ENCODE data around the gene MTREX.

MTREX gene

DNA sequence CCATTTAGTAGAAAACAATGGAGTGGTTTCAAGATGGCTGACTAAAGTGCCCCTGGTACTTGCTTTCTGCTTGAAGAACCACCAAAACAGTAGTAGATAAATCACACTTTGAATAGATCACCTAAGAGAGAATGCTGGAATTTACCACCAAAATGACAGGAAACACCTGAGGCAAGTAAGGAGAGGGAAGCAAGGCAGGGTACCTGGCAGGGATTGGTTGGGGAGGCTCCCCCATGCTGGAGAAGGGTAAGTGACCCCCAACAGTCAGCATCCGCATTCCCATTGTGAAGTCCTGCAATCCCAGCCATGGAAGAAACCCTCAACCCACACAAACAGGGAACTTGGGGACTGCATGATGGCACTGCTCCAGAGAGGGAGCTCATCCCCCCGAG, 121.4 kb downstream of the MTREX start:
- DNase-seq (ENCODE audit: low spot score): no peak

DNA sequence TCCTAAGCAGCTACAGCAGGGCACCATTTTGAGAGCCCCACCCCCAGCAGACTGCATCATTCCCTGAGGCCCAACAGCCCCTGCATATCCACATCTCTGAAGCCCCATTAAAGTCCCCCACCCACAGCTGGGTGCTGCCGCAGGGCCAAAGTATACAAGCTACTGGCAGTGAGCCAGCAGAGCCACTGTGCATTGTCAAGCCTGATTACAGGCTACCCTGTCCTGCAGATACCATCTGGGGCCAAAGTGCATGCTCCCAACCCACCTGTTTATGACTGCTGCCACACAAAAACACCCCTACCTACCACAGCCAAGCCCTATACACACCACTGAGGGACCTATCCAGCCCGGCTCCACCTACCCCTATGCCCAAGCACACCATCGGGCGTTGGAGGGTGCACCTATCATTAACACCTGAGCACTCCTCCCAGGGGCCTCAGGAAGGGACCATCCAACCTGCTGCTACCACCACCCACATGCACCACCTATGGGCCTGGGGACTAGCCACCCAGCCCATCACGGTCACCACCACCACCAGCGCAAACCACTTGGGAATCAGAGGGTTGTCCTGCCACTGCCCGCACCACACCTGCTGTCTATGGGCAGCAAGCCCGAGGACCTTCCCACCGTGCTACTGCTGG, 121.9 kb downstream of the MTREX start:
- no peak for DNase-seq (ENCODE audit: low spot score)

DNA sequence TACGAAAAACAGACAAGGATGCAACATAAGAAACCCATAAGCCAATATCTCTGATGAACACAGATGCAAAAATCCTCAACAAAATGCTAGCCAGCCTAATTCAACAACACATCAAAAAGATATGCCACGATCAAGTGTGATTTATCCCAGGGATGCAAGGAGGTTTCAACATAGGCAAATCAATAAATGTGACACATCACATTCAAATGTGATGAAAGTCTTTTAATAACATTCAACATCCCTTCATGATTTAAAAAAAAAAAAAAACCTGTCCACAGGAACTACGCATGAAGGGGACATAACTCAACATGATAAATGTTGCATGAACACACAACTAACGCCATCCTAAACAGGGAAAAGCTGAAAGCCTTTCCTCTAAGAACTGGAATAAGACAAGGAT, 124.8 kb downstream of the MTREX start:
- no peak for DNase-seq (ENCODE audit: low spot score)

DNA sequence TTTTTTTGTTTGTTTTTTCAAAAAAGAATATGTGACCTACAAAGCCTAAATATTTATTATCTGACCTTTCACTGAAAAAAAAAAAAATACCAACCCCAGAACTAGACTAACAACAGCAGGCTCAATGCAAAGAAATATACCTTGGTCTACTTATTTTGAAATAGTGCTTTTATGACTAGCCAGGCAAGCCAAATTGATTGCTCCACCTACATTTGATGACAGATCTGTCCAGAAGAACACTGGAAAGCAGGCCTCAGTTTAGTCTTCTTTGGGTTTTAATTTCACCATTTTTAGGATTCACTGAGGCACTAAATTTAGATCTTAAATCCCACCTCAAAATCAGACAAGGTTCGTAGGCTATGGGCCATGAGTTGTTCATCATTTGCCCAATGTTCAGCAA, 129.7 kb downstream of the MTREX start:
- DNase-seq (ENCODE audit: low spot score): no peak

DNA sequence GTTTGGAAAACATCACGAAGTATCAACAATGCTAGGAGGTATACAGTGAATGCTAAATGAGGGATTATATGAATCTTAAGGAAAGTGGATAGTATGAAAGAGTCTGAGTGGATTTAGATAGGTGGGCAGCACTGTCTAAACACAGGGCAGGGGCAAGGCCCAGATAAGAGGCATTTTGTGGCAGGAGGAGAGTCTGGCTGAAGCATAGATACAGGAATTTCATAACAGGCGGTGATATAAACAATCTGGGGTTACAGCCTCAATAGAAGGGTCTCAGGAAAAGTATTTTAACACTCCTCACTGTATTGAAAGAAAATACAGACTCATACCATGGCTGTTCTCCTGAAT, 130.0 kb downstream of the MTREX start:
- DNase-seq (ENCODE audit: low spot score): no peak

DNA sequence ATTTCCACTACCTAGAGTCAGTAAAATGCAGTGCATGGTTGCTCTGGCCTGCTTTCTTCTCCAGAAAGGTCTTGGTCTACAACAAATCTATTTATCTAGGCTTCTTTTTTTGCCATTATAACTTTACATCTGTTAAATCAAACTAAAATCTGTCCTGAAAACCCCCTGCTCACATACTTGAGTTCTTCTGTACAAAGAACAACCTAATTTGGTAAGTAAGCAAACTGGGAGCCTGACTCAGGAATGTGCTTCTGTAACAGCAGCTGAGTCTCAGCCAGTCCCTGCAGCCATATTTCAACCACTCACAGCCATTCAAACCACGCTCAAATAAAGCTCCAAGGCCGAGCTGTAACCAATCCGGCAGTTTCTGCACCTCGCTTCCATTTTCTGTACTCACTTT, 131.2 kb downstream of the MTREX start:
- peak; percentile 67 for DNase-seq (ENCODE audit: low spot score)

DNA sequence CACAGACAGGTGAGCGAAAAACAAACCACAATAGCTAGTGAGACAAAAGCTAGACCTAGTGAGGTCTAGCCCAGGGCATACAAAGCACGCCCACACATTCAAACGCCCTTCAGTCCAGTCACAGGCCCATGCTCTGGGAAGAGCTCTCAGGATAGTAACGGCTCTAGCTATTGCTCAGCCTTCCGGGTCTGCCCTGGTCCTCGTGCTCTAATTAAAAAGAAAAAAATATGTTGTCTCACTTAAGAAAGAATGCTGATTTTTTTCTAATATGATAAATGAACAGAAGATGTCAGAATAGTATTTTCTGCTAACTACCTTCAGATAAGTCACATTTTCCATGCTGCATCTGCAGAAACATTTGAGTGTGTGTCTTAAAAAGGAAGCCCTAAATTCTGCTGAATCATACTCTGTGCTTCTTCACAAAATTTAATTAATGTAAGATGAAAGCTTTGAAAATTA, 132.4 kb downstream of the MTREX start:
- no peak for DNase-seq (ENCODE audit: low spot score)

DNA sequence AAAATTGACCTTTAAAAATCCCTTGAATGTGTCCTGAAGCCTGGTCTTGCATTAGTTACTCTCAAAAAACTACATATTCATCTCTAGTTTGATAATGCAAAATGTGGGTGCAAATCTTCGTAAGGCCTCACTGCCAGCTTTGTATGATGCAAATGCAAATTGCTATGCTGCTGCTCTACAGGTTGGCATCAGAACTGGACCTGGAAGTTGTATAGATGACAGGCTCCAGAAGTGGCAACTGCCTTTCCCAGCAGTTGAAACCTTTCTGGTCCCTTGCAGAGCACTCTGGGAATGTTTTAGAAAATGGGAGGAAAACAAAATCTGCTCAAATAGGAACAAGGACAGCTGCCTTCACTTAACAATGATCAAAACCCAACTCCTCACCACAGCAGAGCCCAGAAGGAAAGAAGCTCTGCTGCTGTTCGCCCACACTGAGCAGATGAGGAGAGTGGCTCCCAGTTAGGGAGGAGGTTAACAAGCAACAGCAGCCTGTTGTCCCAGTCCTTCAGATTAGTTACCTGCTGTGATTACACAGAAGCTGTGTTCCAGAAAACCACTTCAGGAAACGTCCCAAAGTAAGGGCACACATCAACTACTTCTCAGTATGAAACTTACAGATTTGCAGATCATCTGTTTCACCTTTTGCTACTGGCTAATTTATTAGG, 133.4 kb downstream of the MTREX start:
- DNase-seq (ENCODE audit: low spot score): peak; percentile 42

DNA sequence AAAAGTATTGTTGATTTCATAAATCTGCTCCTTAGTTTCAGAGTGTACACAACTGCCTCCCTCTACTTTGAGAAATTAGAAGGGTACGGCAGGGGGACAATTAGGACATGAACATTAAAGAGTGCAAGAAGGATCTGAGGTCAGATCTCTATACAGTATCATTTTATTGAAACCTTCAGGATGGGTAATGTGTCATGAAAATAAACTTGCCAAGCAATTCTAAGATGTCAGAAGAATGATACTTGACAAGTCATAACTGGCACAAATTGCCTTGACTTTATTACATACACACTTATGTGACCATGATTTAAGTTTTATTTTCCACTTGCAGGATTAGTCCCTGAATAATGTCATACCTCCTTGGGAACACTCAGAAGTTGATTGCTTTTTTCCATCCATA, 134.2 kb downstream of the MTREX start:
- no peak for DNase-seq (ENCODE audit: low spot score)

DNA sequence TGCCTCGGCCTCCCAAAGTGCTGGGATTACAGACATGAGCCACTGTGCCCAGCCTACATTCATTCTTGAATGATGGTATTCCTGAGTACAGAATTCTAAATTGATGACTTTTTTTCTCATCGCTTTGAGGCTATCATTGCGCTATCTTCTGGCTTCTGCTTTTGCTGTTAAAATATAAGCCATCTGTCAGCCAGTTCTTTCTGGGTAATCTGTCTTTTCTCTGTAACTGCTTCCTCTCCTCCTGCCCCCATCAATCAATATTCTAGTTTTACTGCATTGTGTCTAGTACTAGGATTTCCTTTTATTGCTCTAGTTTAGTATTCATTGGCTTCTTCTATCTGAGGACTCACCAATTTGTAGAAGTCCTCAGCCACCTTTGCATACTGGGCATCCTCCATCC, 138.0 kb downstream of the MTREX start:
- no peak for DNase-seq (ENCODE audit: low spot score)

DNA sequence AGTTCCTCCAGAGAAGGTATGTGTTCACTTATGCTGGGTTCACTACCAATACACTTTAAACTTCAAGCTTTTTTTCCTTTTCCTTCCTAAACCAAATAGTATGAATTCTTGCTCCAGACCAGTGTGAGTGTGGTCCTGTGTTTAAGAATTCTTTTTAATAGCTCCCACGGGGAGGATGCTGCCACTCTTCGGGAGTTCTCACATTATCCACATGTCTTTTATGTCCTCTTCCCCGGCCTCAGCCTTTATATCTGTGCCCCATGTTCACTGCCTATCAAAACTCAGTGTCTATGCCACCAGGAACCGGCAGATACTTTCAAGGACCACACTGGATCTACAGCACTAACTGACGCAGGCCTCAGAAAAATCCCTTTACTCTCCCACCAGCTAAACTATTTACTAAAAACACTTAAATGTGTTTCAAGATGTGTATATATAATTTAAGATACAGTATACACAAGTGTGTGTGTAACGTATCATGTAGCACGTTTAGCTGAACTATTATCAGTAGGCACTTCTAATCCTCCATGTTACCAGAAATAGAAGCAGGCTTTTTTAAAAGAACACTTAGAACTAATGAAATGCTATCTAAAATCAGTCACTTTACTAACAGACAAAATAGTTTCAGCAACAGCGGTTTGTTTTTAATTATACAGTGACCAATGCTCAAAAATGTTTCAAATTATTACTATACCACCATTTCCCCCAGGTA, 139.0 kb downstream of the MTREX start:
- DNase-seq (ENCODE audit: low spot score): no peak

DNA sequence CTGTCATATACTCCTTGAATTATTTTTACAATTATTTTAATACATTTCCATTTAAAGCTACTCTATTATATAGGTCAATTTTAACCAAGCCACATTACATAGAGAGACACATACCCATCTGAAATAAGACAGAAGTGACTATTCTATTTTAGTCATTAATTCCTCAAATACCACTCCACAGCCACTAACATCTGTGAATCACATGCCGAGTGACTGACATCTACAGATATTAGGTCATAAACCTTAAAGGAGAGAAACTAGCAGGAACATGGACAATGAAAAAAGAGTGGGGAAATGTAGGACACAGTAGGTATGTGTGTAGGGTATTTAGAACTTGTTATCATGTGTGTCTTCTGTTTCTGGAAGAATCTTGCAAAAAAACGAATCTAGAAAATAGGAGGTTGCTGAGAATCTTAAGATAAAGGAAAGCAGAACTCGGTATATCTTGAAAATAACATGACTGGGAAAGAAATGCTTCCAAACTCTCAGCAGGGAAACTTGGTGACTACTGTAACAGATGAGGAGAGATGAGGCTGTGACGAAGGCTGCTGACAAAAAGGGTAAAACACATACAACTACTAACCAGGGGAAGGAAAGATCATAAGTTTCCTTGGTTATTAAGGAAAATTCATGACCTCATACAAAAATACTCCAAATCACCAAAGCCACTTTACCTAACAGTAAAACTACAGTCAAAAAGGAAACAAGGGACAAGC, 142.4 kb downstream of the MTREX start:
- DNase-seq (ENCODE audit: low spot score): no peak

DNA sequence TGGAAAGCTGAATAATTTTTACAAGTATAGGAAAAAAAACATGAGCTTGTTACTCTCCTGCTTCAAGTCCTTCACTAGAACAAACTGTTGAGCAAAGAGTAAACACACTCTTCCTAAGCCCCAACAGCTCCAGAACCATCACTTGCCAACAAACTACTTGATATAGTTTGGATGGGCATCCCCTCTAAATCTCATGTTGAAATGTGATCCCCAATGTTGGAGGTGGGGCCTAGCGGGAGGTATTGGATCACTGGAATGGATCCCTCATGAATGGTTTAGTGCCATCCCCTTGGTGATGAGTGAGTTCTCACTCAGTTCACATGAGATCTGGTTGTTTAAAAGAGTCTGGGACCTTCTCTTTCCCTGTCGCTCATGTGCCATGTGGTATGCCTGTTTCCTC, 144.2 kb downstream of the MTREX start:
- DNase-seq (ENCODE audit: low spot score): no peak

DNA sequence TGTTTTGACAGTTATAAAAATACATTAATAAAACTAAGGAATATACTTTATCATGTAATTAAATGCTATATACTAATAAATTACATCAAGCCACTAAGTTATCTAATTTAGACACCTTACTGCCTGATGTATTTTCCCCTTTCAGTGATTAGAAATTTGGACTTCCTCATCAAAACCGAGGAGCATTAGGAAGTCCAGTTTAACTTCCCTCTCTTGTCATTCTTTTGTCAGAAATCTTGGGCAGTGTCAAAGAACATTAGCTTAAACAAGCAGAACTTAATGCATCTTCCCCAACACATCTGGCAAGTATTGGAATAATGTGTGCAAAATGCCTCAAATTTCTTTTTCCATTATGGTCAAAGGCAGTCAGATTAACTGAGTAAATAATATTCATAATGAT, 145.4 kb downstream of the MTREX start:
- no peak for DNase-seq (ENCODE audit: low spot score)

DNA sequence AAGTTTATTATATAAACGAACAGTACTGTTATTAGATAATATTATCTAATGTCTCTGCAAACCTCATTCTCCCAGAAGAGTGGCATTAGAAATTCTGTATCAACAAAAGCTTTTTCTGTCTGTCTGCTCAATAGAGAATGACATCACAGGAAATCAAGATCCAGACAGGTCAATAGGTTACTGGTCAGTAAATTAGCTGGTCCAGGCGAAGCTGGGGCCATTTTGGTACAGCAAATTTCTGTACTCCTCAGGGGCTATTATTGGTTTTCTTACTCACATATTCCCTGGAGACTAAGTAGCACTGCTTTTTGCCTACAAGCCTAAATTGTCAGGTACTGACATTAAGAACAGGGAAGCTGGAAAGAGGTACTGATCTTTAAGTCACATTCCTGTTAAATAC, 146.5 kb downstream of the MTREX start:
- DNase-seq (ENCODE audit: low spot score): no peak

DNA sequence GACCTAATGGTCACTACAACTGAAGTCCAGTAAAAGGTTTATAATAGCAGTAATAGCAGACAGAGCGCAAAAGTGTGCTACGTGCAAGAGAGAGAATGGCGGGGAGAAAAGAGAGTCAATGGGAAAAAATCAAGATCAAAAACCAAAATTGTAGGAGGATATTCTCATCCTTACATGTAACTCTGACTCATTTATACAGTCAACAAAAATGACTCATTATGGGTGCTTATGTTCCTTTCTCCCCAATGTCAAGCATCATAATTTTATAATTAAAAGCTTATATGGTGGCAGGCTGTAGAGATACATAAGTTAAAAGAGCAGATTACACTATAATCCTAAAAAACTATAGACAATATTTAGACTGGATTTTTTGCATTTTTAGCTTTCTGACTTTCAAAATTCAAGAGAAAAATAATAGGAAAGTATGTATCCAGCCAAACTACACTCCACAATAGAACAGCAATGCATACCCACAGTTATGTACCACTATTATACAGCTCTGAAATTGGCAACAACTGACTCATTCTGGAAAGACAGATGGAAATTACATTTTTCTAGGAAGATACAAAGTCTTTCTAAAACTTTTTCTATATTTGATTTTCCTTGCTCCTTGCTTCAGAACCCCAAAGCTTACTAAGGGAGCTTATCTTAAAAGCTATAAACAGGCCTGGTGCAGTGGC, 148.6 kb downstream of the MTREX start:
- DNase-seq (ENCODE audit: low spot score): no peak

DNA sequence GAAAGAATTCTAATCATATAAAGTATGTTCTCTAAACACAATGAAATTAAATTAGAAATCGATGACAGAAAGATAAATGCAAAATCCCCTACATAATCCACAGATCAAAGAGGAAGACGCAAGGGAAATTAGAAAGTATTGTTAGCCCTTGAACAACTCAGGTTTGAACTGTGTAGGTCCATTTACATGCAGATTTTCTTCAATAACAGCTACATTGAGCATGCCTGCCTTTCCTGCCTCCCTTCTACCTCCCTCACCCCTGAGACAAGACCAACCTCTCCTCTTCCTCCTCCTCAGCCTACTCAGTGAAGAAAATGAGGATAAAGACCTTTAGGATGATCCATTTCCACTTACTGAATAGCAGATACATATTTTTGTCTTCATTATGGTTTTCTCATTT, 151.8 kb downstream of the MTREX start:
- DNase-seq (ENCODE audit: low spot score): no peak

DNA sequence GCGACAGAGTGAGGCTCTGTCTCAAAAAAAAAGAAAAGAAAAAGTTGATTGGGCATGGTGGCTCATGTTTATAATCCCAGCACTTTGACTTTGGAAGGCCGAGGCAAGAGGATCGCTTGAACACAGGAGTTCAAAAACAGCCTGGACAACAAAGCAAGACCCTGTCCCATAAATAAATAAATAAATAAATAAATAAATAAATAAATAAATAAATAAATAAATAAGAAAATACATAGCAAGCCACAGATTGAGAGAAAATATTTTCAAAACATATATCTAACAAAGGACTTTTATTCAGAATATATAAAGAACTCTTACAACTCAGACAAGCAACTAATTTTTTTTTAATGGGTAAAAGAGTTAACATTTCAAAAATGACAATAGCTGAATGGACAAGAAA, 155.8 kb downstream of the MTREX start:
- no peak for DNase-seq (ENCODE audit: low spot score)

DNA sequence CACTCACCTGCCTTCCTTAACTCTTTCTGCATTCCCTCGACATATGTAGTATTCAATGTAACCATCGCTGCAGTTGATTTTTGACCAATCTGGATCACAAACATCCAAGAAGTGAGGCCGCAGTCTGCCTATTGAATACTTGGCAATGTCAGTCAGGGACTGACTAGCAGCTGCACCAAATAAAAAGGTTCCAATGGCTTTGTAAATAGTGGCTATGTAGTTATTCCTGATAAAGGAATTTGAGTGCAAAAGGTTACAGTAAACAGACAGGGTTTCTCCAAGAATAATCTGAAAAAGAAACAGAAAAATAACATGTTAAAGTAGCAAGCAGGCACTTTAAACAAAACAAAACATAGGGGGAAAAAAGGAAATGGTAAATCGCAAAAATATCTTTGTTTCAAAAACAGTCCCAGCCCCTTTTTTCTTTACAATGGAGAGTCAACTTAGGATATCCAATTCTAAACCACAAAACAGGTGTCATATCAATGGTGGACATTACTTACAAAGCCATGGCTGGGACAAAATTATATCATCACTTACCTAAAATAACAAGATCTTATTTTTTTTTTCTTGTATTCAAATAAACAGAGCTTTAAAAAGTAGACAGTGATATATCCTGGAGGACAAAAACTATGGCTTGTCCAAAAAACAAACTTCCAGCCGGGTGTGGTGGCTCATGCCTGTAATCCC, 160.2 kb downstream of the MTREX start:
- DNase-seq (ENCODE audit: low spot score): no peak

DNA sequence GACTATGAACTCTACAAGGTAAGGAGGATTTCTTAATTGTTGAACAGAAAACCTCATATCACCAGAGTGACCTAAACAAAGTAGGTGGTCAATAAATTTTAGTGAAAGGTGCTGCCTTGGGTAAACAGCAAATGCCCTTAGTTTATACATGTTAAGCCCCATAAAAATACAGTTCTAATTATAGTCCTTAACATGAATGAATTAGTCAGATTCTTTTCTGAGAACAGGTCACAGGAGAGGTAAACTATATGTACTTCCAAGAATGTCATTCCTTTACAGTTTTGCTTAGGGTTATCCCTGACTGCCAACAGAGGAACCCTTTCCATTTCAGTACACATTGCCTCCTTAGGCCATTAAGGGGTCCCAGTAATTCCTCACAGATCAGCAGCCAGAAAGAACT, 162.1 kb downstream of the MTREX start:
- no peak for DNase-seq (ENCODE audit: low spot score)

DNA sequence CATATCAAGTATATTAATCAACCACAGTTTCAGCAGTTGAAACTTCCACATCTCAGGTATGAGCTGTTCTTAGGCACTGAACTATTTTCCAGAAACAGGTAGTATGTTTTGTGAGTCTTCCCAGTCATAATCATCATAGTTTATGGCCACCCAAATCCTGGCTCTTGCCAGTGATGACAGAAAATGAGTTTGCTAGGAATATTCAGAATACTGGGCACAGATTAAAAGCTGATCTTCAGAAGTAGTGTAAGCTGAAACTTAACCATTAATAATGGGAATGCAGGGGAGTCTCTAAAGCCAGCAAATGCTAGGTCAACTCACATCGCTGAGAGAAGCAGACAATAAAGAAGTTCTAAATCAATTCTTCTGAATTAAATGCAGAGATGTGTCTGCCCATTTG, 162.5 kb downstream of the MTREX start:
- no peak for DNase-seq (ENCODE audit: low spot score)

DNA sequence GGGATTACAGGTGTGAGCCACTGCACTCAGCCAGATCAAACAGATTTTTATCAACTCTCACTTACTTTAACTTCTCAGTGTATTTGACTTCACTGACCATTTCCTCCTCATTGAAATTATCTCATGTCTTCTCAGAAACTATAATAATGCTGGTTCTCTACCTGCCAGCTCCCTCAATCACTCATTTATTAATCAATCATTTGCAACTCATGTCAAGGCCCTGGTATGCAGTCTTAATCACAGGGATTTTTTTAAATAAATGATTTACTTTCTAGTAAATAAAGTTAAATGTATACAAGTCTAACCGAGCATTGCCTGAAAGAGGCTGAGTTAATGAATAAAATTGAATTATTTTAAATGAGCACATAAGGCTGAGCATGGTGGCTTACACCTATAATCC, 163.7 kb downstream of the MTREX start:
- DNase-seq (ENCODE audit: low spot score): no peak

Data from Ammon's horn (tissue), 1 donor.